A549 (cell line): ENCODE data around the gene TPCN2. TPM values are rescaled to one million over a fixed set of nuclear protein-coding genes. Genes with fewer than 3 reads are reported as not detected.

Experiments
- ATAC-seq, 2 experiments: fragments of 200-7000 bp in 1 of 2; fragments of >200 bp in 1 of 2; cut with Nextera tagmentation in 1 of 2; cut with Tn5 transposase in 1 of 2; 3 replicates each; pipeline versions ENCODE4 v1.8.0 to v1.9.1; 2018 to 2020; ENCODE audit warnings: mild to moderate bottlenecking in 1 of 2, moderate library complexity in 1 of 2
- CTCF ChIA-PET: fragments of 300-600 bp; sonication (Branson Sonifier 250); formaldehyde crosslinking; extraction: SDS; loops from one replicate; lab custom pipeline; 2021; ENCODE audit warnings: antibody characterized with exemption, inconsistent platforms; lab: Yijun Ruan, JAX
- POLR2A ChIA-PET: fragments of 350-600 bp; formaldehyde crosslinking; extraction: SDS; loops from one replicate; lab custom pipeline; 2021; ENCODE audit warnings: antibody characterized with exemption, inconsistent platforms; lab: Yijun Ruan, JAX
- DNase-seq, 2 experiments: peaks; one replicate each; pipeline versions ENCODE4 v3.0.0 to v3.0.0-alpha.2; 2011 to 2016; ENCODE audit warnings: low read depth in 1 of 2, low spot score in 1 of 2
- FAIRE-seq: peaks from 2 replicates; lab custom pipeline; 2011; peaks lifted over from hg19 to GRCh38; lab: Jason Lieb, UNC
- H3K27ac ChIP-seq, 2 experiments: fragments of >200 bp; sonication (Bioruptor Twin); formaldehyde crosslinking; 3 replicates each; pipeline ENCODE4 v1.5.1; 2016 to 2017
- H3K4me1 ChIP-seq: fragments of >200 bp; sonication (Bioruptor Twin); formaldehyde crosslinking; 3 replicates; pipeline ENCODE4 v1.6.1; 2016
- H3K4me2 ChIP-seq: fragments of >200 bp; sonication (Bioruptor Twin); formaldehyde crosslinking; 3 replicates; pipeline ENCODE4 v1.6.1; 2016
- H3K4me3 ChIP-seq: fragments of >200 bp; sonication (Bioruptor Twin); formaldehyde crosslinking; 3 replicates; pipeline ENCODE4 v1.5.1; 2016
- H3K9me3 ChIP-seq: fragments of >200 bp; sonication (Bioruptor Twin); formaldehyde crosslinking; 3 replicates; pipeline ENCODE4 v1.6.1; 2016
- ATOH8 ChIP-seq: fragments of 250-450 bp; sonication (Bioruptor Pico); IDR thresholded peaks from 2 replicates; pipeline ENCODE4 v1.5.0; 2020; ENCODE audit warnings: low read depth, mild to moderate bottlenecking, moderate library complexity
- BCL3 ChIP-seq: fragments of >200 bp; sonication (Bioruptor Twin); formaldehyde crosslinking; IDR thresholded peaks from 3 replicates; pipeline ENCODE4 v1.6.1; 2016
- BHLHE40 ChIP-seq: IDR thresholded peaks from 2 replicates; pipeline ENCODE4 v1.6.1; 2012; ENCODE audit warnings: low read depth, low read length, inconsistent platforms
- CBX2 ChIP-seq: fragments of 200-600 bp; sonication (generic); IDR thresholded peaks from 2 replicates; pipeline ENCODE4 v1.6.1; 2016; ENCODE audit warnings: low read depth, mild to moderate bottlenecking, borderline replicate concordance
- CTCF ChIP-seq: fragments of >200 bp; sonication (Bioruptor Twin); formaldehyde crosslinking; IDR thresholded peaks from 3 replicates; pipeline ENCODE4 v1.5.1; 2016
- FOSL2 ChIP-seq, 2 experiments: fragments of 450-650 bp in 1 of 2; fragments of >200 bp in 1 of 2; sonication (Bioruptor Twin) in 1 of 2; formaldehyde crosslinking; IDR thresholded peaks; 2 replicates each; pipeline versions ENCODE4 v1.5.0 to v1.6.1; 2016 to 2020; ENCODE audit warnings: mild to moderate bottlenecking in 1 of 2, moderate library complexity in 1 of 2
- HES2 ChIP-seq: fragments of >200 bp; sonication (Bioruptor Twin); formaldehyde crosslinking; IDR thresholded peaks from 2 replicates; pipeline ENCODE4 v1.6.1; 2016
- HOXB13 ChIP-seq: fragments of 250-450 bp; sonication (Bioruptor Pico); IDR thresholded peaks from 2 replicates; pipeline ENCODE4 v1.5.0; 2020; ENCODE audit warnings: low read depth, mild to moderate bottlenecking, moderate library complexity
- HOXB5 ChIP-seq: fragments of 250-450 bp; sonication (Bioruptor Pico); IDR thresholded peaks from 2 replicates; pipeline ENCODE4 v1.5.0; 2020; ENCODE audit warnings: mild to moderate bottlenecking, moderate library complexity
- JUNB ChIP-seq: fragments of >200 bp; sonication (Bioruptor Twin); formaldehyde crosslinking; IDR thresholded peaks from 2 replicates; pipeline ENCODE4 v1.6.1; 2016
- KDM1A ChIP-seq: fragments of 200-600 bp; sonication (generic); IDR thresholded peaks from 2 replicates; pipeline ENCODE4 v1.6.1; 2016; ENCODE audit warnings: low read depth, mild to moderate bottlenecking
- MAZ ChIP-seq: fragments of 150-350 bp; IDR thresholded peaks from 2 replicates; pipeline ENCODE4 v1.6.1; 2014; ENCODE audit warnings: antibody characterized with exemption, low read depth, low read length, borderline replicate concordance
- PHF8 ChIP-seq: fragments of 200-600 bp; sonication (generic); IDR thresholded peaks from 2 replicates; pipeline ENCODE4 v1.6.1; 2016; ENCODE audit warnings: low read depth, mild to moderate bottlenecking, antibody characterized with exemption, moderate library complexity, borderline replicate concordance
- REST ChIP-seq: fragments of 200-600 bp; sonication (generic); IDR thresholded peaks from 2 replicates; pipeline ENCODE4 v1.6.1; 2016; ENCODE audit warnings: antibody characterized with exemption, mild to moderate bottlenecking, moderate library complexity
- SREBF2 ChIP-seq: fragments of 450-650 bp; IDR thresholded peaks from 2 replicates; pipeline ENCODE4 v1.6.1; 2014; ENCODE audit warnings: mild to moderate bottlenecking, moderate library complexity
- TP53 ChIP-seq: fragments of 250-450 bp; sonication (Bioruptor Pico); IDR thresholded peaks from 2 replicates; pipeline ENCODE4 v1.5.0; 2021; ENCODE audit warnings: mild to moderate bottlenecking, moderate library complexity
- ZFP36 ChIP-seq: fragments of 450-650 bp; IDR thresholded peaks from 2 replicates; pipeline ENCODE4 v1.6.1; 2014; ENCODE audit warnings: borderline replicate concordance; ENCODE audit not compliant: partially characterized antibody
- WGBS: methylation state at CpG from one replicate; pipeline ENCODE4 v1.1.6; 2017; ENCODE audit errors: missing lambda C conversion rate; 5-methylcytosine and 5-hydroxymethylcytosine counted together
- polyA plus RNA-seq, 4 experiments: library from polyadenylated mRNA; depleted of rRNA in 3 of 4; stranded (reverse); fragments of >200 nt; fragmentation: RNase III in 1 of 4; extraction: RNeasy Plus Mini Kit Qiagen cat#74134 plus additional on column Dnase treatment in 1 of 4; gene quantifications; 2 replicates in 3 of 4; 3 replicates in 1 of 4; pipeline ENCODE4 v1.2.3, GENCODE V29; 2011 to 2017

TPCN2 gene
- polyA plus RNA-seq, 2 of the 4 experiments (the other 2 are of a cell fraction): 8.1 to 8.8 TPM

DNA sequence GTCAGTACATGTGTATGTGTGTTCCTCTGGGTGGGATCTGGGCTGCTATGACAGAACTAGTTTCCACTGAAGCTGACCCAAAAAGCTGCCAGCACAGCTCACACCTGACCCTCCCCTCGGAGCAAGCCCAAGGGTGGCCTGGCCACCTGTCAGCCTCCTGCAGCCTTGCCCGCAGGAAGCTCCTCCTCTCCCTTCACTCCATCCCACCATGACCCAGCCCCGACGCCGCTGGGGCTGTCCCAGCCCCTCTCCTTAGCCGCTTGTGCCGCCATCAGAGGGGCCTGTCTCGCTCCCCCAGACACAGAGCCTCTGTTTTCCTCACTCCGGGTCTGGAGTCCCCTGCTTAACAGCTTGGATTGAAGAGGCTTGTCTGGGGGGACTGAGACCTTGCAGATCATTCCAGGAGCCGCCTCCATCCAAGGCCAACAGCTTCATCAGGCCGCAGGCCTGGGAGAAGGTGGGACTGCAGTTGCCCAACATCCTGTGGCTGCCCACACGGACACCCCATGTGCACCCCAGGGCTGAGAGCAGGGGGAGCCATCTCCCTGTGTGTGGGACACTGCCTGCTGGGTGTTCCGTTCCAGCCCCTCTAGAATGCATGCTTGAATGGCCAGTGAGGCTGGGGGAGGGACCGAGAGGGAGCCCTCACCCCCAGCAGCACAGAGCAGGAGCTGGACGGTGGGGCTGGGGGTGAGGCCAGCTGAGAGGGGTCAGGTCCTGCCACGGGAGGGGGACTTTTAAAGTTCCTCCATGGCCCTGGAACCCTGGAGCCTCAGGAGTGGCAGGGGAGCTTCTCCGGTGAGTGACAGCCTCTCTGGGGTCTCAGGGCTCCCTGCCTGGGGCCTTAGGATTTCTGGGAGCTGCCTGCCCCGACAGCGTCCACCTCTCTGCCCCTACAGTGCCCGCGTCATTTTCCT, 36.4 kb upstream of the TPCN2 start:
- Histone ChIP-seq H3K4me1 (peaks cover 35% of the 10 kb centered on the region), H3K9me3 (no peaks in the 10 kb centered on the region), H3K4me2 (no peak overlapping the region), H3K4me3 (no peak overlapping the region), H3K27ac (no peak overlapping the region)
- ATAC-seq (no peak), DNase-seq (no peak), FAIRE-seq (no peak)
- ChIA-PET CTCF (interaction anchor here (0.6 to 1.2 kb wide), 4 partner anchors 11 to 85 kb away, joined by 3 read pairs; no protein-coding TSS in a partner anchor), POLR2A (interaction anchor here (0.6 kb wide), 1 partner anchor 12 kb away, joined by 3 read pairs; no protein-coding TSS in a partner anchor)
- TF ChIP-seq KDM1A: no peak
- TF ChIP-seq SREBF2: no peak
- no peak for TF ChIP-seq REST
- TF ChIP-seq PHF8: no peak
- no peak for TF ChIP-seq ZFP36
- no peak for TF ChIP-seq HOXB5 (CRISPR knock-in tag)
- no peak for TF ChIP-seq MAZ
- no peak for TF ChIP-seq CBX2
- no peak for TF ChIP-seq BCL3
- 88% methylated on average over 20 of the region's 21 CpGs for WGBS

DNA sequence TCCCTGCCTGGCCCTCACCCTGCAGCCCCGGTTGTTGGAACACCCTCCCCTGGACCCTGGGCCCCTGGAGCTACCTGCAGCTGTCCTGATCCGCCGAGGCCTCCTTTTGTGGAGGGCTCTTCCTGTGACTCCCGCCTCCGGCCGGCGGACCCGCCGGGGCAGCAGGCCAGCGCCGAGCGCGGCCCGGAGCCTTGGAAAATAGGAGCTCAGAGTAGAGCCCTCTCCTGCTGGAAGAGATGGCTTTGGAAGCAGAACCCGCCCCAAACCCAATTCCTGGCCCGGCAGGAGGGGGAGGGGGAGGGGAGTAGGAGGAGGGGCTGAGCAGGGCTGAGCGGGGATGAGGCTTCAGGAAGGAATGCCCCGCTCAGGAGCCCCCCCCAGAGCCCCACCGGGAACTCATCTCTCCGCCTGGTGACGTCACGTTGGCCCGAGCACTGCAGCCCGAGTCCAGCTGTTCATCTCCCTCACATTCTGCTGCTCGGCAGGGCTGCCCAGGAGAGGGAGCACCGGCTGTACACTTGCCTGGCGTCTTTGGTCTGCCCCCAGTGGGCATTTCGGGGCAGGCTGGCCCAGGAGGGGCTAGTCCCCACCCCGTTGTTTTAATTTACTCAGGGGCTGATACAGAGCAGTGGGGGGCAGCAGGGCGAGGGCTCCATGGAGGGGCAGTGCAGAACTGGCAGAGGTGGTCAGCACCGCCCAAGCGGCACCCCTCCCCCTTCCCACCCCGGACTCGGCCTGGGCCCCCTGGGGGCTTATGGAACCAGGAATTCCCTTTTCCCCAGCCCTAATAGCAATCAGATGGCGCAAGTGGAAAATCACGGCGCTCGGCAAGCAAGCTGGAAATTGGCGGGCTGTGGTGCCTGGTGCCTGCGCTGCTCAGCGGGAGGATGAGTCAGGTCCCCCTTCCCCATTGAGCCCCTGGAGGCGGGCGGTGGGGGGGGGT, 35.5 kb upstream of the TPCN2 start, which contains the start of gene MRGPRF:
TSS of gene MRGPRF (minus strand) at position 238 of the 943 bp plus-strand sequence. CDS start 3,345 bp downstream, outside the sequence.
- no peak within 1 kb of the TSS for H3K4me2 ChIP-seq
- H3K4me3 ChIP-seq: no peak within 1 kb of the TSS
- WGBS: 66% methylated on average over 16 of the region's 43 CpGs
- no peaks in the 10 kb centered on the region for H3K9me3 ChIP-seq
- POLR2A ChIA-PET: no interaction called here
- TF ChIP-seq HOXB5 (CRISPR knock-in tag): no peak
- TF ChIP-seq ATOH8 (CRISPR knock-in tag): no peak
- TF ChIP-seq HOXB13: no peak
- TF ChIP-seq TP53 (CRISPR knock-in tag): no peak
- TF ChIP-seq HES2: no peak
- no peak for TF ChIP-seq JUNB
- TF ChIP-seq CTCF: no peak
- TF ChIP-seq BHLHE40: no peak
- no peak for TF ChIP-seq FOSL2 (IDR thresholded peaks at IDR 0.05)
- TF ChIP-seq FOSL2 (CRISPR knock-in tag; IDR thresholded peaks at IDR 0.05): no peak
- H3K4me1 ChIP-seq: peaks cover 26% of the 10 kb centered on the region
- no peak for FAIRE-seq
- peak; percentile 30 to 40 for DNase-seq
- ATAC-seq: 0 out of 6 replicates have a peak, but pooled peaks of 1 of the 2 experiments have one; percentile 4
- H3K27ac ChIP-seq: no peak within 1 kb of the TSS
- CTCF ChIA-PET: interaction anchor here (1.0 to 2.4 kb wide), 4 partner anchors 12 to 86 kb away, joined by 3 to 11 read pairs (median 3); no protein-coding TSS in a partner anchor
